Omental fat pad (tissue), 4 donors: ENCODE data around the gene GPX4. TPM values are rescaled to one million over a fixed set of nuclear protein-coding genes. Genes with fewer than 3 reads are reported as not detected.
A peak's percentile ranks its signal among the peaks of the same experiment; 100 is the strongest.

Source experiments
- ATAC-seq: fragments of 150-250 bp; one replicate; pipeline ENCODE4 v1.9.1; 2016; ENCODE audit warnings: mild to moderate bottlenecking, moderate library complexity; ENCODE audit not compliant: low FRiP score
- DNase-seq: peaks from one replicate; pipeline ENCODE4 v3.0.0-alpha.2; 2019; ENCODE audit warnings: low spot score
- total RNA-seq, 4 donors: library from RNA; depleted of rRNA; stranded (reverse); fragments of >200 nt; gene quantifications; one replicate each; pipeline ENCODE4 v1.1.0, GENCODE V29; 2016
- TF ChIP-seq, protein P1 (sequence below), 3 donors: fragments of 450-650 bp; IDR thresholded peaks; one replicate each; pipeline ENCODE4 v1.5.1; 2016 to 2017; ENCODE audit warnings: antibody characterized with exemption in 3 of 3, mild to moderate bottlenecking in 3 of 3, moderate library complexity in 2 of 3

The GPX4 gene
- total RNA-seq, 4 donors from 2014 or later, result 429 to 1,640 (median 892) TPM

DNA sequence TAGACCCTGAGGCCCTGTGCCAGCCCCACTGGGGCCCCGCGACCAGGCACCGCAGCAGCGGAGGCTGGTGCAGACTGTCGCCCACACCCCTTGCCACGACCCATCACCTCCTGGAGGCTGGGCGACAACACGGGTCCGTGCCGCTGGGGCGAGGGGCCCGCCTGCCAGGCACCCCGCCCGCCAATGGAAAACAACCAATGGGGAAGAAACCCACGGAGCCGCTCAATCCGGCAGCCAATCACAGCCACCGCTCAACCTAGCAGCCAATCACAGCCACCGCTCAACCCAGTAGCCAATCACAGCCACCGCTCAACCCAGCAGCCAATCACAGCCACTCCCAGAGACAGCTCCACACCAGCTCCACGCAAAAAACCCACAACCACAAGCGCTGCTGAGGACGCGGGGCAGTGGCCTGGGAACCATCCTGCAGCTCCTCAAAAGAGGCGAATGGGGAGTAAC lies 29.7 kb downstream of the GPX4 start:
- ATAC-seq (no peak), DNase-seq (no peak)
- TF ChIP-seq, protein P1, sequence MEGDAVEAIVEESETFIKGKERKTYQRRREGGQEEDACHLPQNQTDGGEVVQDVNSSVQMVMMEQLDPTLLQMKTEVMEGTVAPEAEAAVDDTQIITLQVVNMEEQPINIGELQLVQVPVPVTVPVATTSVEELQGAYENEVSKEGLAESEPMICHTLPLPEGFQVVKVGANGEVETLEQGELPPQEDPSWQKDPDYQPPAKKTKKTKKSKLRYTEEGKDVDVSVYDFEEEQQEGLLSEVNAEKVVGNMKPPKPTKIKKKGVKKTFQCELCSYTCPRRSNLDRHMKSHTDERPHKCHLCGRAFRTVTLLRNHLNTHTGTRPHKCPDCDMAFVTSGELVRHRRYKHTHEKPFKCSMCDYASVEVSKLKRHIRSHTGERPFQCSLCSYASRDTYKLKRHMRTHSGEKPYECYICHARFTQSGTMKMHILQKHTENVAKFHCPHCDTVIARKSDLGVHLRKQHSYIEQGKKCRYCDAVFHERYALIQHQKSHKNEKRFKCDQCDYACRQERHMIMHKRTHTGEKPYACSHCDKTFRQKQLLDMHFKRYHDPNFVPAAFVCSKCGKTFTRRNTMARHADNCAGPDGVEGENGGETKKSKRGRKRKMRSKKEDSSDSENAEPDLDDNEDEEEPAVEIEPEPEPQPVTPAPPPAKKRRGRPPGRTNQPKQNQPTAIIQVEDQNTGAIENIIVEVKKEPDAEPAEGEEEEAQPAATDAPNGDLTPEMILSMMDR (IDR thresholded peaks at IDR 0.05), result no peak

DNA sequence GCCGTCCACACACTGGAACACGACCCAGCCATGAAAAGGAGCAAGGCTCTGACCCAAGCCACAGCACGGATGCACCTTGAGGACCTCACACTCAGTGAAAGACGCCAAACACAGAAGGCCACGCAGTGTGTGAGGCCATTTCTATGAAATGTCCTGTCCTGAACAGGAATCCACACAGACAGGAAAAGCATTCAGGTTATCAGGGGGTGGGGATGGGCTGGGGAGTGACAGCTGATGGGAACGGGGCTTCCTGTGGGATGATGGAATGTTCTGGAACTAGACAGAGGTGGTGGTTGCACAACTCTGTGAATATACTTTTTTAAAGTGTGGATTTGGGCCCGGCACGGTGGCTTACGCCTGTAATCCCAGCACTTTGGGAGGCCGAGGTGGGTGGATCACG lies 30.6 kb downstream of the GPX4 start:
- ATAC-seq (no peak), DNase-seq (no peak)
- TF ChIP-seq, protein P1 (IDR thresholded peaks at IDR 0.05), result no peak

DNA sequence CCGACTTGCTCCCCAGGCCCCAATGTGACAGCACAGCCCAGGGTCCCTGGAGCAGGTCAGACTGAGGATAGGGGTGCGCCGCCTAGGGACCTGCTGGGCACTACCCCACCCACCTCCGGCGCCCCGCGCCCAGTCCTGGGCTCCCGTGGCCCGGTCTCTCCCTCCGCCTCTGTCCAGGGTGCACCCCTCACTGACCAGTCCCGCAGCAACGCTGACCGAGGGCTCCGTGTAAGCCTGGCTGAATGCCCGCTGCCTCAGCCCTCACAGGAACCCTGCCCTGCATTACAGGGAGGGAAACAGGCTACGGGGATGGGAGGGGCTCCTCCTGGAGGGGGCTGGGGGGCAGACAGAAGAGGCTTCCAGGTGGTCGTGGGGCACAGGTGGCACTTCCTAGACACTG lies 31.7 kb downstream of the GPX4 start:
- ATAC-seq (no peak), DNase-seq (no peak)
- TF ChIP-seq, protein P1 (IDR thresholded peaks at IDR 0.05), result no peak

DNA sequence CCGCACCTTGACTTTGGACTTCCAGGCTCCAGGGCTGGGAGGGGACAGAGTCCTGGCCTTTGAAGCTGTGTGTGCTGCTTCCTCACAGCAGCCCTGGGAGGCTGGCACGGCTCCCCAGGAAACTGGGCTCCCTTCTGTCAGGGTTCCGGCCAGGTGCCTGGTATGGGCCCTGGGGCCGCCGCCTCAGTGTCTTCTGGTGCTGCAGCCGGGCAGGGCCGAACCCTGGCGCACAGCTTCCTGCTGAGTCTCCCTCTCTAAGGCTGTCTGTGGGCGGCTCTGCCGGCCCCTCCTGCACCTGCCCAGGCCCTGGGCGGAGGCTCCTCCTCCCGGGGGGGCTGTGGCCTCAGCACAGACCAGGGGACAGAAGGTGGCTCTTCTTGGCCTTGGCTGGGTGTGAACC lies 32.4 kb downstream of the GPX4 start:
- TF ChIP-seq, protein P1 (IDR thresholded peaks at IDR 0.05), result no peak
- ATAC-seq (peak; percentile 8), DNase-seq (no peak)

DNA sequence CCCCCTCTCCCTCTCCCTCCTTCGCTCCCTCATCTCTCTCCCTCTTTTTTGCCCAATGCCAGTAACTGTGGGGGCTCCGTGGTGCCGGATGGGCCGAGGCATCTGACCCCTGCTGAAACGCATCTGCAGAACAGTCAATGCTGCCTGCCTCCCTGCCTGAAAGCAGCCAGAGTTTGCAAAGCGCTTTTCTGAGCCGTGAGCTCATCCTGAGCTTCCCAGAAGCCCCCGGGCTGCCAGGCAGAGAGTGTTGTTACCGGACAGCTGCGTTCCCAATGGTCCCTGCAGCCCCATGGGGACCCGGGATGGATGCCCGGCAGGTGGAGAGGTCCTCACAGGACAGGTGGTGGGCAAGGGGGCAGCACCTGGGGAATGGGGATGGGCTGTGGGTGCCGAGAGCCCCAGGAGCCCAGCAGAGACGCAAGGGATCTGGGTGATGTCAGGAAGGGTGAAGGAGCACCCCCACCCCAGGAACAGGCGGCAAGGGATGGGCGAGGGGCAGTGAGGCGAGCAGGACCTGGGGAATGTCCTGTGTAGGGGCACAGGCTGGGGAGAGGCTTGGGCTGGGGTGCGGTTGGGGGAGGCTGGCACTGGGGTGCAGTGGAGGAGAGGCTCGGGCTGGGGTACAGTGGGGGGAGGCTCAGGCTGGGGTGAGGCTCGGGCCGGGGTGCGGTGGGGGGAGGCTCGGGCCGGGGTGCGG lies 33.0 kb downstream of the GPX4 start:
- no peak for DNase-seq
- TF ChIP-seq, protein P1 (IDR thresholded peaks at IDR 0.05), result no peak
- no peak for ATAC-seq

DNA sequence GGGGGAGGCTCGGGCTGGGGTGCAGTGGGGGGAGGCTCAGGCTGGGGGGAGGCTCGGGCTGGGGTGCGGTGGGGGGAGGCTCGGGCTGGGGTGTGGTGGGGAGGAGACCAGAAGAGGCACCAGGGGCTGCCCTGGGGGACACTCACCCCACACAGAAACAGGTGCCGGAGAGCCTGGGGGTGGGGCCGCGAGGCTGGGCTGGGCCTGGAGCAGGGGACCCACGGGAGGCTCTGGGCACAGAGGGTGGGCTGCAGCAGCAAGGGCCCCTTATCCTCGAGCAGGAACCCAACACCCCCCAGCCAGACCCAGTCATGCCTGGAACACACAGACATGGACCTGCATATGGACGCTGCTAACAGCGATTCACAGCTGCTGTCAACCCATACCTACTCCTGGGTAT lies 34.3 kb downstream of the GPX4 start:
- TF ChIP-seq, protein P1 (IDR thresholded peaks at IDR 0.05), result no peak
- no peak for ATAC-seq
- DNase-seq, result no peak

DNA sequence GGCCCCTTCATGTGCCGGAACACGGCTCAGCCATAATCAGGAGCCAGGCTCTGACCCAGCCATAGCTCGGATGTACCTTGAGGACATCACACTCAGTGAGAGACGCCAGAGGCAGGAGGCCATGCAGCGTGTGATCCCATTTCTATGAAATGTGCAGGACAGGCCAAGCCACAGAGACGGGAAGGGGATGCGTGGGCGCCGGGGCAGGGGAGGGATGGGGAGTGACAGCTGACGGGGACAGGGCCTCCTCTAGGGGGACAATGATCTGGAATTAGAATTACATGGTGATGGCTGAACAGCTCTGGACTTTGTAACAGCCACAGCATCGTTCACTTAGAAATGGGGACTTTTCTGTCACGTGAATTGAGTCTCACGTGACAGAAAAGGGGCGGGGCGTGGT lies 35.3 kb downstream of the GPX4 start:
- no peak for ATAC-seq
- TF ChIP-seq, protein P1 (IDR thresholded peaks at IDR 0.05), result no peak
- DNase-seq, result no peak
